ENCODE results near the gene IMMT.

DNA sequence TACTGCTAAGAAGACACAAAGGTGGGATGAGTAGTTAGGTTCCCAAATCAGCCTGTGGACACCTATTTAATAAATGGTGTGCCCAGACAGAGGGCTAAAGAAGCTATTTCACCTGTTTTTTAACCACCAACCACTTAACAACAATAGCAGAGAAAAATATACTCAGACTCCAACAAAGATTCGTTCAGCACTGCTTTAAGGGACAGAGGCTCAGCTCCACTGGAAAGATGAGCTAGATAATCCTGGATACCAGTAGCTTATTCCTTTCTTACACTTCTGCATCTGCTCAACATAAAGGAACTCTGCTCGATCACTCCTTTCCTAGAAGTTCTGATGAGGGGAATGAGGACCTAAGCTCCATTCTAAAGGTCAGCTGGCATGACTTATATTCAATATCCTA lies 44.8 kb downstream of the IMMT start:
- TF ChIP-seq RAD21 (IDR thresholded peaks at IDR 0.05; ENCODE audit: low read depth), result no peak
- TF ChIP-seq EP300 (IDR thresholded peaks at IDR 0.05; ENCODE audit: borderline replicate concordance), result no peak
- TF ChIP-seq TEAD4 (IDR thresholded peaks at IDR 0.05), result no peak
- no peak for TF ChIP-seq MAX (IDR thresholded peaks at IDR 0.05)
- no peak for TF ChIP-seq EGR1 (IDR thresholded peaks at IDR 0.05)
